HG02840 (cell line): ENCODE data around the gene GABRB2.

Source experiments
- ATAC-seq: cut with Tn5 transposase; IDR thresholded peaks from one replicate; pipeline ENCODE4 v1.9.1; 2021; ENCODE audit warnings: mild to moderate bottlenecking, moderate library complexity, moderate number of reproducible peaks; ENCODE audit not compliant: unreplicated experiment, low FRiP score

GABRB2 gene

DNA sequence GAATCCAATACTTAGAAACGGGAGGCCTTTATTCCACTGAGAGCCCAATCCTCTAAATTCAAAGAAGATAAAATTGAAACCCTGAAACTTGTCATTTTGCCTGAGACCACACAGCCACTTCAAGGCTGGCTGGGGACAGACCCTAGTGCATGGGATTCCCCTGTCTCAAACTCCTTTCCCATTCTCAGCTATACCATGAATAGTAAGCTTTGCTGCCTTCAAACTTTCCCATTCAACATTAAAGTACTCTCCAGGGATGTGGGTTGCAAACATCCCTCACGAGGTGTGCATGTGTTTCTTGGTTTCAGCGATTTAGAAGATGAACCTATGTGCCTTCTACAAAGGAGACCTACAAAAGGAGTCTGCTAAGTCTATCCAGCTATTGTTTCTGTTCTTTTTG is 64.6 kb downstream of the GABRB2 start:
- ATAC-seq = no peak

DNA sequence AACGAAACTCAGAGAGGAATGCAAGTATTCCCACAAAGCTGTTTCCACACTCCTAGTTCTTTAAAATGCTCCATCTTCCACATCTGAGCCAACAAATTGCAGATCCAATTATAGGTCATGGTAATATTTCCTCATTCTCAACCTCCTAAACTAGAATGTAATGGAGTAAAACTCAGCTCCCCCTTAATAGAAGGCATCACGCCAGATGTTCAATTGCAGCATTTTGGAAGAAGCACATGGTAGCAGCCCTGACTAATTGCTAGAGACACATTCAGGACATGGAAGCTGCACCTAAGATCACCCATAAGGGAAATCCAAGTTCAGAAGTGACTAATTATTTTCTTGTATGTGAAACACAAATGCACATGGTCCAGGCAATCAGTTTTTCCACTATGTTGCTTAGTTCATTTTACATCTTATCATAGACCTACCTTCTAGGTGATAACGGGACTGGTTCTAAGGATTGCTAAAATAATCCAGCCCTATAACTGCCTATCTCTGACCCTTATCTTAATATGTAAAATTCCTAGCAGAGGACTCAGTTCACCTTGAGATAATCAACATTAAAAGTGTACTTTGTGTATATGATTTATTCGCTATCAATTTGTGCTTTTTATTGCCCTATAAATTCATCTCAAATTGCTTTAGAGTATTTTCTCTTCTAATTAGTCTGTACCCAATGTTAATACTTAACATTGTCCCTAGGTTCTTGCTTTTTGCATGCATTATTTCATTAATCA is 75.1 kb downstream of the GABRB2 start:
- no peak for ATAC-seq

DNA sequence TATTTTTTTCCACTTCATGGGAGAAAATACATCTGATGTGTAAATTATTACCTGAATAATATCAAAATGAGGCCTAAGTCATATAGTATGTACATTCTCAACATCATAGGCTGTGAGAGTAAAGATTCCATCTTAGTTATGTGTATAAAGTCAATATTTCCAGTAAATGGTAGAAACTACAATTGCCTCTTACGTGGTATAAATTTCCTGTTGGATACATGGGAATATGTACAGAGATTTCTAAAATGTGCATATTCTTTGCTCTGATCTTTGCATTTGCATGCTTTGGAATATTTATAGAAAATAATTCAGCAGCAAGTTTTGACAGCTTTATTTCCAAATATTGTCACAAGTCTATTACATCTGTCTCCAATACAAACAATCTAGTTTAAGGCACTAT is 78.8 kb downstream of the GABRB2 start:
- no peak for ATAC-seq

DNA sequence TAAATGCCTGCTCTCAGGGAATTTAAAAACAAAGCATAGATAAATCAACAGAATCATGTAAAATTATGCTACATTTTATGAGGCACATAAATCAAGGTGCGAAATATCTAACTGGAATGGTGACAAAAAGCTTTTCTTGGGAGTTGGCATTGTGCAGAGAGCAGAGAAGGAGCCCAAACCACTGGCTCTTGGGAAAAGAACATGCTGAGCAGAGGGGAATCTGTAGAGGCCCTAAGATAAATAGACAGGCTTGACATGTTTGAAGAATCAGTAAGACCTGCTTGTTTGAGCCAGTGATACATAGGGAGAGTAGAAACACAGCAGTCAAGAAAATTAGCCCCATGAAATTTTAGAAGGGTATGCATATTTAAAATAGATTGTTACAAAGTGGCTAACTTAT is 85.8 kb downstream of the GABRB2 start:
- ATAC-seq = no peak

DNA sequence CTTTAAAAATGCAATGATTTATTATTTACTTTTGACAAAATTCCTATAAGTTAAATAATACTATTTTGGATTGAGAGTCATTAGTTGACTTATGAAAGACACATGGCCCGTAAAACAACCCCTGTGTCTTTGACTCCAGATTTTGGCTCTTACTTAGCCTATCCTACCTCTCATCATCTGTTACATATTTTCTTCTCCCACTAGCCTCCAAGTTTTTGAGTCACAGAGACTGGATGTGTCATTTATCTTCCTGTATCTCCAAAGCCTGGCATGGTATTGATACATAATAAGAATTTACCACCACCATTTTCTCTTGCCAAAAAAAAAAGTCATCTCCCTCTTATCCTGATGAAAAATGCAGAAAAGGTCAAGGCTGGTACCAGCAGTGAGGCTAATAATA is 99.9 kb downstream of the GABRB2 start:
- ATAC-seq = no peak

DNA sequence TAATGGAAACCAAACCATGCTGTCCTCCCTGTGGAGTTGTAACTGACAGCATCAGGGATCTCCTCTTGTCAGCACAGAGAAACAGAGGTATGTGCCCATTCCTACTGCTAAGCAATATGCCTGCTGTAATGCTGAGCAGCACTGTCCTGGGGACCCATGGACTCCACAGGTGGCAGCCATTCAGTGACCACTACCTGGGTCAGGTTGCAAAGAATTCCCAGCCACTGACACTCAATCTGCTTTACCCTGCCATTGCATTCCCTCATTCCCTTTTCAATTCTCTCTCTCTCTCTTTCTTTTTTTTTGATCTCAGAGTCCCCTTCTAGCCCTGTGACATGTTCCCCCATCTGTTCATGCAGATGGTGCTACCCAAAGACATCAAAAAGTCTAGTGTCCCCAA is 104.1 kb downstream of the GABRB2 start:
- ATAC-seq = no peak

DNA sequence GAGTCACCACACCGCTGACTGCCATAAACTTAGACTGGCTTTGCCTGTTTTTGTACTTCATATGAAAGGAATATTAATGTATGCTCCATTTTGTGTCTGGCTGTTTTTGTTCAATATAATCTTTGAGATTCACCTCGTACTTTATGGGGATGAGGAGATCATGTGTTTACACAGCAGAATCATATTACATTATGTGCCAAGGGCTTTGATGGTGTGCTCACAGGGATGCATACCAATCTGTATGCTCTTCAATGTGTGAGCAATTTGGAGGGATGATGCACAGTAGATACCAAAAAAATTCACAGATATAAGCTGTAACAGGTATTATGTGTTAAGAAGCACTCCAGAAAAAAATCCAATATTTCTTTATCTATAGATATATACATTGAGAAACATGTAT is 113.7 kb downstream of the GABRB2 start:
- ATAC-seq = no peak

DNA sequence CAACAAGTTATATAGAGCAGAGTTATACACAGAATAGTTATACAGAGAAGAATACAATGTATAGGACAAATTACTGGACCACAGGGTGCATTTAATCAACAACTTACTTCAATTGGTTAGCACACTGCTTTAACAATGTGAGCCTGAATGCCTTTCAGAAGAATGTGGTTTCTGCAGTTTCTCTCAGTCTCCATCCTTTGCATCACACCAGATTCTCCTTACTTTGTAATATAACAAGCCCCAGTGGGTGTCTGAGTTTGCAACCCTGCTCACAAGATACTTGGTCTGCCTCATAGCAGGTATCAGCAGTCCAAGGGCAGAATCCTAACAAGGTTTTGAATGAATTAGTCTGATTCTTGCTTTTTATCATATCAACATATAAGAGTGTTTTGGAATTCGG is 114.6 kb downstream of the GABRB2 start:
- ATAC-seq = no peak

DNA sequence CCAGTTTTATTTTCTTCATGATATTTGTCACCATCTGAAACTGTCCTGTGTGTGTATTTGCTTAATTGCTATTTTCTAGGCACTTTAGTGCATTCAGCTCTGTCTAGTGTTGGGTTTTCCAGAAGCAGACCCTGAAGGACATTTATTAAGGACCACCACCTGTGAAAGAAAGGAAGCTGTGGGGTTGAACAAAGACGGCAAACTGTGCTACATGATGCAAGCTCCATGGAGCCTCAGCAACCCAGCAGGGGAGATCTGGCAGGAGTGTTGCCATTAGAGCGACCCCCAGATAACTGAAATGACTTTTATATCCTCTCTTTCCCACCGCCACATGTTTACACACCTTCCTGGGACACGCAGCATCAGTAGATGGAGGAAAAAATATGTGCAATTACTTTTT is 125.5 kb downstream of the GABRB2 start:
- ATAC-seq = no peak

DNA sequence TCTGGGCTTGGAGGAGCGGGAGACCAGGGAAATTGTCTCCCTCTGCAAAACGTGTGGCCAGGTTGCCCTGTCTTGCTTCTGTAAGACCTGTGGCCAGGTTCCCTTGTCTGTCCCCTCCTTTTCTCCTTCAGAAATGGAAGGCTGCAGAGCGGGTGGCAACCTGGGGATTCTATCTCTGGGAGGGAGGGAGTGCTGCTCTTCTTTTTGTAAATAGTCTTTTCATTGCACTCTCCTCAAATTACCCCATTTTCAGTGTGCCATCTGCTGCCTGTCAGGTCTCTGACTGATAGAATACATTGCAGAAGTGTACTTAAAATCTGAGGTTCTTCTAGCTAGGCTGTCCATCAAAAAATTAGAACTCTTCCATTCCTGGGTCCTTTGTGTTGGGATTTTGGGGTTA is 126.0 kb downstream of the GABRB2 start:
- ATAC-seq = no peak

DNA sequence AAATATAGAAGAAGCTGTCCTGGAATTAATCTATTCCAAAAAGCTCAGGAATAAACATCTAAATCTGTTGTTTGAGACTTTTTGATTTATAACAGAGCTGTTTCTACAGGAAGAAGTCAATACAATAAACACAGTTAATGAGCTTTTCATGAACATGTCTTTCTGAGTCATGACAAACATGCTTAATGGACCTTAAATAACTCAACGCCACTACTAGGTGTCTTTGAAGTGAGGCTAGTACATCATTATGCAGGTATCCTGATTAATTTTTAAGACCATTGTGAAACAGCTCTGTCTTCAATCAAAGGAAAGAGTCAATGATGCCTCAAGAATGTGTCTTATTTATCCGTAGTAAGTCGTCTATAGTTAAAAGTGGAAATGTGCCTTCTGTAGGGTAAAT is 131.6 kb downstream of the GABRB2 start:
- no peak for ATAC-seq

DNA sequence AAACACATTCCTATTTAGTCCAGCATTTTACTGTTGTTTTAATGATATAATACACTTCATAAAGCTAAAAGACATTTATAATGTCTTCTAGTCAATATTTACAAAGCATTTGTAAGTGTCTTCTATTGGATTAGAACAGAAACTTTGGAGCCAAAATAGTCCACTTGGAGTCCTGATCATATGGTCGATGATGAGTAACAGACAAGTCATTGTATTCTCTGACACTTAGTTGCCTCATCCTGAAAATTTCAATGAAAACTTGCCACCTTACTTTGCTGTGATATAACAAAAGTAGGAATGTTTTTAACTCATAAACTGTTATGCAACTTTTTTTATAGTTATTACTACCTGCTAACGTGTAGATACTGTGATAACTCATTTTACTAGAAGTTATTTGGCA is 132.5 kb downstream of the GABRB2 start:
- ATAC-seq = no peak

DNA sequence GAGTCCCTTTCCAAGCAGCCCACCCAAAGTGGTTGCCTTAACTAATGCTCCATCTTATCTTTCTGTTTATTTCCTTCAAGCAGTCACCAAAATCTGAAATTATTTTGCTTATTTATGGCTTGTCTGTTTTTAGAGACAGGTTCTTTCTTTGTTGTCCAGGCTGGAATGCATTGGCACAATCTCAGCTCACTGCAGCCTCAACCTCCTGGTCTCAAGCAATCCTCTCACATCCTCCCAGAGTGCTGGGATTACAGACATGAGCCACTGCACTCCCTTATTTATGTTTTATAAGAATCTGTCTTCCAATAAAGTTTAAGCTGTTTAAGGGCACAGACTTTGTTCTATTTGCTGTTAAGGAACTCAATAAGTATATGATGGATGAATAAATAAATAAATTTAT is 133.7 kb downstream of the GABRB2 start:
- no peak for ATAC-seq

DNA sequence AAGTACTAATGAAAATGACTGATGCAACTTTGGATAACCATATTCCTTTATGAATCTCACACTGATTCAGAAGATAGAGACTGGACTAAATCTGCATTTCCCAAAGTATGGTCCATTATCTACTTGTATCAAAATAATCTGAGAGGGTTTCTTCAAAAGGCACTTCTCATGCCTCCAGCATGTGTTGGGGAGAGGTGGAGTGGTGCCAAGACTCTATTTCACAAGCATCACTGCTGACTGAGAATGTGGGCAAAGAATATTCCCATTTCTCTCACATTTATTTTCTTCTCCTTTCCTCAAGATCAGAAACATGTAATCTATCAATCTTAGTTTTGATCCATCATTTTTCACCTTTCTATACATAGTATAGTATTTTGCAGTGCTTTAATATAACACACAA is 135.4 kb downstream of the GABRB2 start:
- ATAC-seq = no peak

DNA sequence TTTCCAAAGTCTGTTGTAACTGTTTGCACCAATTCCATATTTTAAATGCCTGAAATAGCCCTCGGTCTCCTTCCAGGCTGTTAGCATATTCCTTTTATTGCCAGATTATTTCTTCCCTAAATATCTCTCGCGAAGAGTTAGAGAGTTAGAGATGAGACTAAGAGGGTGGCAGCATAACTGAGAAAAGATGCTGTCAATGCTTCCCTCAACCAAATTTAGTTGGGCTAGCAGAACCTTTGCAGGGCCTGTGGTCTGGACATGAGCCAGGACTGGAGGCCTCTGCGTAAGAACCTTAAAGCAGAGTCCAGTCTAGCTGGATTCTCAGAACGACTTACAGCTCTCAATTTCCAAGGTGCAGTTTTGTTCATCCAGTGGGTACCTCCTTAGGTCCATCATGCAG is 135.9 kb downstream of the GABRB2 start:
- ATAC-seq = no peak

DNA sequence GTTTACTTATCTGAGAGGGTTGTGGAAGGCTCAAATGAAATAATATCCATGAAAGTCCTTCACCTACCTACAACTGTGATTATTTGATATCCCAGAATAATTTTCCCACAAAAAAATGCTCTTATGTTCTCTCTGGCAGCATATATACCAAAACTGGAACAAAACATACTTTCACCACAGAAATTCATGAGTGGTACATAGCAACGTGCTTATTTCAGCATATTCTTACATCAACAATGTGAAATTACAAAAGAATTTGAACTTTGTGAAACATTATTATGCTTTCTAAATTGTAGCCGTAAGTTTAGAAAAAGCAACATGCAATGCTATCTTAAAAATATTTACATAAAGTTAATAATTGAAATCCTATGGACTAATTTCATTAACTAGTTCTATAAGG is 137.1 kb downstream of the GABRB2 start:
- no peak for ATAC-seq

DNA sequence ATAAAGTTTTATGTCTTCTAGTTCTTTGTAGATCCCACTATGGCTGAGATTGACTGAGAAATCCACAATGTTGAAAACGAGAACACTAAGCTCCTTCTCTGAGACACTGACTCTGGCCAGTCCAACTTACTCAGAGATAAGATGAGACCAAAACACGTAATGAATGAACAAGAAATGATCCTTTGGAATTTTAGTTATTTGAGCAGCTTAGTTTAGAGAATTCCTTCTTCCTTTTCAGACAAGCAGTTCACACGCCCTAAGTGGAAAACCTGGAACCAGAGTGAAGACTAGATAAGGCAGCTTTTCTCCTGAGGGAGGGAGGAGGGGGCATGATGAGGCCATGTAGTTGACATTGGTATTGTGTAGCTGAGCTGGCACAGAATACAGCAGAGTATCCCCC is 139.6 kb downstream of the GABRB2 start:
- ATAC-seq = no peak

DNA sequence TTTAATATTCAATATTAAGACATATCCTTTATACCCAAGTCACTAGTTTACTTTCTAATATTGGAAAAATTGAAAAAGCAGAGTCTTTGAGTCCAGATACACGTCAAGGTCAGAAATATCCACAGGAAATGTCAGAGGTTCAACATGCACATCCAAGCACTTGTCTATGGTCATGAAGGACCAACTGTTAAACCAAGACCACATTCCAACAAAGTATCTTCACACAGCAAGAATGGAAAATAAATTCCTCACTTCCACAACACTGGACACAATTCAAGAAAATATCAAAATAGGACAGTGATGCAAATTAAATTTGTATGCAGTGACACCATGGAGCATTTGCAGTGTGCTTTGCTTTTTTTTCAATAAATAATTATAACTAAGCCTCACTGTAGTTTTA is 142.5 kb downstream of the GABRB2 start:
- ATAC-seq = no peak

DNA sequence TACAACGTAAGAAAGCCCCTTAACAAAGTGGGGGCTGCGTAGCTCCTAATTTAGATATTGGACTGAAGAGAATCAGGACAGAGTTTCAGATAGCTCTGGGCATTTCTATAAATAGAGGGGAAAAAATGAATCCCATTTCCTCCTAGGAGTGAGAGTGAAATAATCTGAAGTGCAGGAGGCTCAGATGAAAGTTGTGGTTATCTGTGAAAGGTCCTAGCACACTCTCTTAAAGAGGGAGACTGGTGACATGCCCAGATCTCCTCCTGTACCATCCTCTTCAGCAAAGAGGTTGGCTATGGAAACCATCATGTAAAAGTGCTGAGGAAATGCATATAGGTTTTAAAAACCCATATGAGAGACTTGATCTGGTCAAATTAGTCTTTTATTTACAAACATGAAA is 143.4 kb downstream of the GABRB2 start:
- ATAC-seq = no peak

DNA sequence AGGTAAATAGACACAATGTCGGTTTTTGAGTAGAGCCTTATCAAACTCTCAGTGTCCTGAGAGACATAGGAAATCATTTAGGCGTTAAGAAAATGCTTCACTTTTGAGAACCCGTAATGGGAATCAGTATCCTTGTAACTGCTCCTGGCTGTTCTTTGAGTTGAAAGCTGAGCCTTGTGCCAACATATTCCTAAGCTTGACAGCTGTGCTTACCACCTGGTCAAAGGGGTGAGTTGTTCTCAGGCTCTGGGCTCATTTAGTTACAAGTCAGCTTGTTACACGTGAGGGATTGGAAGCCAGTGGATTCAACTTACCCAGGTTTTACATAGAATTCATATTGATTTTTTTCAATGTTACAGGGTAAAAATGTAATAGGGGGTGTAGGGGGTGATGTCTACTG is 145.9 kb downstream of the GABRB2 start:
- no peak for ATAC-seq

DNA sequence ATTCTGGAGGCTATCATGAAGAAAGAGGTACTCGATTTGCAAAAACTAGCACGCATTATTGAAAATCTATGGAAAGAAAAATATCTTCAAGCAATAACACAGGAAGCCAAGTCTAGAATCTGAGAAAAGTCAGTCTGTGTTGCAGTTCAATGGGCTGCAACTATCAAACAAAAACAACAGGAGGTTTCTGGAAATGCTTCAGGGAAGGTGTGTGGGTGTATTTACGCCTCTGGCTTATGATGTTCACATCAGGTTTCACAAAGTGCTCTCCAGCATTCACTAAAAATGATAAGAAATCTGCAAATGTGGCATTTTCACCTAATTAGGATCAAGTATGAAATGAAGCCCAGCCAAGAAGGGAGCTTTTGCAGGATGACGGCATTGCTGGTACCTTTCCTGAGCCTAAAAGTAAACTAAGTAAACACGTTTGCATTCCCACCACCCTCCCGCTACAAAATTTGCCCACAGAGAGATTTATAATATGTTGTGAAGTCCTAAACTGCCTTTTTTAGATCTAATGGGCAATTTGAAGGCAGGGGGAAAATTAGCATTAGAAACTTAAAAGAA is 146.4 kb downstream of the GABRB2 start:
- ATAC-seq = no peak

DNA sequence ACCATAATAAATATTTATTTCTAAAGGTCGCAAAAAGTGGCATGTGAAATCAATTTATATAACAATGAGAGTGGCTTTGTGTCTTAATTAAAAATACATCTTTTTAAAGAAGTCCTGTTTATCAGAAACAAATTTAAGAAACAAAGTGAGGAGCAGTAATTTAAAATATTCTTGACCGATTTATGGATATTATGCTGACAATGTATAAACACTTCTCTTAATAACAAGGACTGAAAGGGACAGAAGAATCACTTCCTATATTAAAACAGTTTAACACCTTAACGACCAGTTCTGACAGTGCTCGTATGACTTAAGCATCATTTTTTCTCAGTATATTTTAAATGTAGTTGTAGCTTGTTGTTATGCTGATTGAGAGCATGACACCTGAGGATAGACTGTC is 149.1 kb downstream of the GABRB2 start:
- ATAC-seq = no peak

DNA sequence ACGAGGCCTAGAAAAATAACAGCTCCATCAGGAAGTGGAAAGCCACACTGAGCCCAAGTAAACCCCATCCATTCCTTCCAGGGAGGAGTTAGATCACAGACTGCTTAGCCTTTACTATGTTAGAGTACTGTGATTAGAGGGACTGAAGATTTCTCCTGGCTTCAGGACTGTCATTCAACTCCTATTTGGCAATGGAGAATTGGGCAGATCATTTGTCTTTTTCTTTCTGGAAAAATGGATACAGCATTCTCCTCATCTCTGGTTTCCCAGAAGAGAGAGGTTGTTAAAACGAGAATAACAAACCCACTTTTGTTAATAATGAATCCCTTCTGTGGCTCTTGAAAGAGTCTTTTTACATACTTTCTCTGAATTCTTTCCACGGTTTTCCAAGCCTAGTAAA is 150.4 kb downstream of the GABRB2 start:
- ATAC-seq = no peak
